GM18861 (cell line): ENCODE data around the gene CYP2F1.
"Not testable (repeated sequence)": the region's sequence is repeated elsewhere in the genome, so short reads cannot be mapped to it uniquely, and the experiment has no call there.

Experiments used
- ATAC-seq: cut with Tn5 transposase; IDR thresholded peaks from one replicate; pipeline ENCODE4 v1.9.1; 2021; ENCODE audit not compliant: unreplicated experiment

Gene CYP2F1

DNA sequence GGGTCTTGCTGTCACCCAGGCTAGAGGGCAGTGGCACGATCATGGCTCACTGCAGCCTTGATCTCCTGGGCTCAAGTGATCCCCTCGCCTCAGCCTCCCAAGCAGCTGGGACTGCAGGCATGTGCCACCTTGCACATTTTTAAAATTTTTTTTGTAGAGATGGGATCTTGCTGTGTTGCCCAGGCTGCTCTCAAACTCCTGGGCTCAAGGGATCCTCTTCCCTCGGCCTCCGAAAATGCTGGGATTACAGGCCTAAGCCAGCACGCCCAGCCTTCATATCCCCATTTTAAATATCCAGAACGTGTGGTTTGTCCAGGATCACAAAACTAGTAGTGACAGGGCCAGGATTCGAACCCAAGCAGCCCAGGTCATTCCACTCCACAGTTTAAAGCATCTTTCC is 13.1 kb downstream of the CYP2F1 start:
- ATAC-seq: not testable (repeated sequence)

DNA sequence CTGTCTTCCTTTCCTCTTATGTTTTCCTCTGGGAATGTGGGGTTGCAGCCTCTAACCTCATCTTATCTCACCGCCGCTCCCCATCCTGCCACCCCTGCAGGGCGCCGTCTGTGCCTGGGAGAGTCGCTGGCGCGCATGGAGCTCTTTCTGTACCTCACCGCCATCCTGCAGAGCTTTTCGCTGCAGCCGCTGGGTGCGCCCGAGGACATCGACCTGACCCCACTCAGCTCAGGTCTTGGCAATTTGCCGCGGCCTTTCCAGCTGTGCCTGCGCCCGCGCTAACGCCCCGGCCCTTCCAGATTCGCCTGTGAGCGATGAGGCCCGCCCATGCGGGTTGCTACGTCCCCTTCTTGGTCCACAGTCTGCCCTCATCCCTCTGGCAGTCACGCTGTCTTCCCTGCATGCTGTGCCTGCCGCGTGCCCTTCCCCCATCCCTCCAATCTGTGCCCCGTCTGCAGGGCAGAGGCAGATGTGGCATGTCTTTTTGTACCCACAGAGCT is 13.6 kb downstream of the CYP2F1 start:
- not testable (repeated sequence) for ATAC-seq

DNA sequence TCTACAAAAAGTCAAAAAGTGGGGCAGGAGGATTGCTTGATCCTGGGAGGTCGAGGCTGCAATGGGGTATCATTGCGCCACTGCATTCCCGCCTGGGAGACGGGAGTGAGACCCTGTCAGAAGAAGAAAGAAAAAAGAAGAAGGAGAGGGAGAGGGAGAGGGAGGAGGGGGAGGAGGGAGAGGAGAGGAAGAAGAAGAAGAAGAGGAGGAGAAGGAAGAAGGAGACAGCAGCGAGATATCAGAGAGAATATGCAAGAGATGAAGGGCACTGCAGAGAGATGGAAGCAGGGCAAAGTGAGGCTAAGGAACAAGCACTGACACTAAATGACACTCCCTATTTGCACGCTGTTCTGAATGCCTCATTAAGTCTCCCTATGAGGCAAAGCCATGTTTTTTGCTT is 14.5 kb downstream of the CYP2F1 start:
- no peak for ATAC-seq

DNA sequence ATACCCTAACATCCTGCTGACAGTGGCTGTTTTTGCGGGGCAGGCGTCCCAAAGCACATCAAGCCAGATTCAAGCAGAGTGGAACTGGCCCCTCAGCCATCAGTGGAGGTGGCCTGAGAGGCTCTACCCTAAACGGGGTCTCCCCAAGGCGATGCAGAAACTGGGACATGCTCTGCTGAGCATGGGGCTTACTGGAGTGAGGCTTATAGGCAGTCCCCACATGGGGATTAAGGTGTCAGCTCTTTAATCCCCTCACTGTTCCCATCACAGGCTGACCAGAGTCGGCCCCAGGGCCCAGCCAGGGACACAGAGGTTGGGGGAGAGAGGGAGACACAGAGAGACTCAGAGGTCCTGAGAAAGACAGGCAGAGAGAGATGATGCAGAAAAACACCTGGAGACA is 17.0 kb downstream of the CYP2F1 start:
- no peak for ATAC-seq

DNA sequence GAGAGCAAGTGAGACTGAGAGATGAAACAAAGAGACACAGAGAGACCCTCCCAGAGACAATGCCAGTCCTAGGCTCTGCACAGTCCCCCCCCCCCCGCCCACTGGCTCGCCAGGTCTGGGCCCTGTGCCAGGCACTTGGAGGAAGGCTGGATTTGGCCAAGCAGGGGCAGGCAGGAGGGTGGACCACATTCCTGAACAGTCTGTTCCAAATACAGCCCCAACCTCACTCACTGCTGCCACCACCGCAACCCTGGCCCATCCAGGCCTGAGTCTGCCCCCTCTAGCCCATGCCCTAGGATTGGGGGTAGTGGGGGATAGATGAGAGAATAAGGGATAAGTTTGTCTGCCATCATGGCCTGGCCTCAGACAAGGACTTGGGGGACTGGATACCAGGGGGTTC is 19.0 kb downstream of the CYP2F1 start:
- no peak for ATAC-seq

DNA sequence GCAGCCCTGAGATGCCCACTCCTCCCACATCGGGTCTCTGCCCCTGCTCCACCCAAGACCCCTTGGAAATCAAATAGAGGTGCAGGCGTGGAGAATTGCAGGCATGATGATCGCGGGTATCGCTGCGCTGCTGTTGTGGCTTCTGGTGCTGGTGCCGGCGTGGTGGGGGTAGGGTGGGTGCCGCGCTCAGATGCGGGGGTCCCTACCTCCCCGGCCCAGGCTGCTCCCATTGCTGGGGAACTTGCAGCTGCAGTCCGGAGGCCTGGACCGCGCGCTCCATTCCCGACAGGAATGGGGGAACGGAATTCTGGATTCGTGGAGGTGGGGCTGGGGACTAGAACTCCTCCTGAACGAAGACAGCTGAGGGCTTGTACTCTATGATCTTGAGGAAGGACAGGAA is 20.4 kb downstream of the CYP2F1 start:
- ATAC-seq: no peak

DNA sequence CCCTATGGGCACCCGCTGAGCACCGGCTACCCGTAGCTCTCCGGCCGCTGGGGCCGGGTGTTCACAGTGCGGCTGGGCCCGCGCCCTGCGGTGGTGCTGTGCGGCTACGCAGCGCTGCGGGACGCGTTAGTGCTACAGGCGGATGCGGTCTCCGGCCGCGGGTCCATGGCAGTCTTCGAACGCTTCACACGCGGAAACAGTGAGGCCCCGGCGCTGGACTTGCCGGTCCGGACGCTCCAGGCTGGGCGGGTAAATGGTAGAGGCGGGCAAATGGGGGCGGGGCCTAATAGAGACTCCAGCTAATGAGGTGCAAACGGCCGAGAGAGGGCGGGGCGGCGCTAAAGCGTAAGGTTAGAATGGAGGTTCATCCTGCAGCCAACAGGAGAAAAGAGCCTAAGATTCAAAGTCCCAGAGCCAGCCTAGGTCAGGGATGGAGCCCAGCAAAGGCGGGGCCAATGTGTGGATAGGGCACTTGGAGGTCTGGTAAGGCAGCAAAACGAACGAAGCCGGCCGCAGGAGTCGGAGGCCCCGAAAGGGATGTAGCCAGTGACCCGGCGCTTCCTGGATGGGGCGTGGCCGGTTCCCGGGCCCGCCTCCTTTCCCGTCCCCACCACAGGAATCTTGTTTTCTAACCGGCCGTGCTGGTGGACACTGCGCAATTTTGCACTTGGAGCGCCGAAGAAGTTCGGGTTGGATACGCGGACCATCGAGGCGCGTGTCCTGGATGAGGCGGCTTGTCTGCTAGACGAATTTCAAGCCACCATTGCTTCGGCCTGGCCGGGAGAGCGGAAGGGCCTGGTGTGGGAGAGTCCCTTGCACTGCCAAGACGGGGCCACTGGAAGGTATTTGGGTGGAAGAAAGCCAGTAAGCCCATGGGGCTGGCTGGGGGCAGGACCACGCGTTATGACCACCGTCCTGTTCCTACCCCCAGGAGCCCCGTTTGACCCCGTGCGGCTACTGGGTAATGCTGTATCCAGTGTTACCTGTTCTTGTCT is 21.5 kb downstream of the CYP2F1 start:
- ATAC-seq: not testable (repeated sequence)

DNA sequence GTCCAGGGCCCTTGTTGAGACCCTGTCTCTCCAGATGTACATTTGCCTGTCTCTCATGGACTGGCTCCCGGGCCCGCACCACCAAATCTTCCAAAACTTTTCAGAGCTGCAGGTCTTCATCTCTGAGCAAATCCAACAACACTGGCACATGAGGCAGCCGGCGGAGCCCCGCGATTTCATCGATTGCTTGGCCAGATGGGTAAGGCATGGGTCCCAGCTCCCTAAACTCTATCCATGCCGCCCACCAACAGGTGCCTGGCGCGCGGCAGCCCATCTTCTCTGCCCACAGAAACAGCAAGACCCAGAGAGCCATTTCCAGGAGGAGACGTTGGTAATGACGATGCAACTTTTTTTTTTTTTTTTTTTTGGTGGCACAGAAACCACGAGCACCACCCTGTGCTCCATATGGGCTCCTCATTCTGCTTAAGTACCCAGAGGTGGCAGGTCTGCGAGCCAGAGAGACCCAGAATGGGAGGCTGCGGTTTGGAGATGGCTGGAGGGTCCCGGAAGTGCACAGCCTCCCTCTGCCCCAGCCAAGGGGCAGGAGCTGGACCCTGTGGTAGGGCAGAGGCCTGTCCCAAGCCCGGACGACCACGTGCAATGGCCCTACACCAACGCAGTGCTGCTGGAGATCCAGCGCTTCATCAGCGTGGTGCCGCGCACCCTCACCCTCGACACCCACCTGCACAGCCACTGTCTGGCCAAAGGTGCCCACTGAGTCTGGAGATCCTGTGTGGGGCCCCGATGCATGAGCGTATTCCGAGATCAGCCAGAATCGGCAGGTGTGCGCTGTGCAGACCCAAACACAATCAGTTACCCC is 22.6 kb downstream of the CYP2F1 start:
- no peak for ATAC-seq

DNA sequence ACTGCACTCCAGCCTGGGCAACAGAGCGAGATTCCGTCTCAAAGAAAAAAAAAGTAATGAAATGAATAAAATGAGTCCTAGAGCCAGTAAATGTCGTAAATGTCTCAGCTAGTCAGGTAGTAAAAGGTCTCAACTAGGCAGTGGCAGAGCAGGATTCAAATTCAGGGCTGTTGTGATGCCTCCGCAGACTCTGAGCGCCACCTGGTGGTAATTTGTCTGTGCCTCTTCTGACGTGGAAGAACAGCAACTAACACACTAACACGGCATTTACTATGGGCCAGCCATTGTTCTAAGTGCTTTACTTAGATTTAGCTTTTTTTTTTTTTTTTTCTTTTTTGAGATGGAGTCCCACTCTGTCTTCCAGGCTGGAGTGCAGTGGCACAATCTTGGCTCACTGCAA is 30.2 kb downstream of the CYP2F1 start:
- no peak for ATAC-seq

DNA sequence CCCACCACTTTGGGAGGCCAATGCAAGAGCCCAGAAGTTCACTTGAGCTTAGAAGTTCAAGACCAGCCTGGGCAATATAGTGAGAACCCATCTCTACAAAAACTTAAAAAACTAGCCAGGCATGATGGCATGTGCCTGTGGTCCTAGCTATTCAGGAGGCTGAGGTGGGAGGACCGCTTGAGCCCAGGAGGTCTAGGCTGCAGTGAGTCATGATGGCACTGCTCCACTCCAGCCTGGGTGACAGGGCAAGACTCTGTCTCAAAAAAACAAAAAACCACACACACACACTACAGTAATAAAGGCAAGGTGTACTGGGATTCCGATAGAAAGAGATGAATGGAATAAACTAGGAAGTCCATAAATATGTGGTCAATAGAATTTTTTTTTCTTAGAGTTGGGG is 35.6 kb downstream of the CYP2F1 start:
- ATAC-seq: no peak

DNA sequence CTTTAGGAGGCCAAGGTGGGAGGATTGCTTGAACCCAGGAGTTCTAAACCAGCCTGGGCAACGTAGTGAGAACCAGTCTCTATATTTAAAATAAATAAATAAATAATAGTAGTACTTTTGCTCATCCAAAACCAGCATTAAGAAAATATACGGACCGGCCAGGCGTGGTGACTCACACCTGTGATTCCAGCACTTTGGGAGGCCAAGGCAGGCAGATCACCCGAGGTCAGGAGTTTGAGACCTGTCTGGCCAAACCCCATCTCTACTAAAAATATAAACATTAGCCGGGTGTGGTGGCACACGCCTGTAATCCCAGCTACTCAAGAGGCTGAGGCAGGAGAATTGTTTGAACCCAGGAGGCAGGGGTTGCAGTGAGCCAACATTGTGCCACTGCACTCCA is 36.8 kb downstream of the CYP2F1 start:
- not testable (repeated sequence) for ATAC-seq

DNA sequence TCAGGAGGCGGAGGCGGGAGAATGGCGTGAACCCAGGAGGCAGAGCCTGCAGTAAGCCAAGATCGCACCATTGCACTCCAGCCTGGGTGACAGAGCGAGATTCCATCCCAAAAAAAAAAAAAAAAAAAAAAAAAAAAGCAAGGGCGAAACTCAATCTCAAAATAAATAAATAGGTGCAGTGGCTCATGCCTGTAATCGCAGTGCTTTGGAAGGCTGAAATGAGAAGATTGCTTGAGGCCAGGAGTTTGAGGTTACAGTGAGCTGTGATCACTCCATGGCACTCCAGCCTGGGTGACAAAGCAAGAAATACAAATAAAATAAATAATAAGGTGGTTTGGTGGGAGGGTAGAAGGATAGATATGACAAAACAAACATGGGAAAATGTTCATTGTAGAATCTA is 39.8 kb downstream of the CYP2F1 start:
- ATAC-seq: no peak

DNA sequence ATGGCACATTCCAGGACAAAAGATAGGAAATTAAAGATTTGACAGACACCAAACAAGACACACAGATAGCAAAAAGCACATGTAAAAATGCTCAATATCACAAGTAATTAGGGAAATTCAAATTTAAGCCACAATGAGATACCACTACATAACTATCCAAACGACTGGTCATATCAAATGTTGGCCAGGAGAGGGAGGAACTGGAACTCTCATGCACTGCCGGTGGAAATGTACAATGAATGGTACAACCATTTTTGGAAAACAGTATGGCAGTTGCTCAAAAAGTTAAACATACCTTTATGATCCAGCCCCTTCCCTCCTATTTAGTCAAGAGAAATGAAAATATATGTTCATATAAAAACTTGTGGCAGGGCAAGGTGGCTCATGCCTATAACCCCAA is 42.0 kb downstream of the CYP2F1 start:
- ATAC-seq: no peak

DNA sequence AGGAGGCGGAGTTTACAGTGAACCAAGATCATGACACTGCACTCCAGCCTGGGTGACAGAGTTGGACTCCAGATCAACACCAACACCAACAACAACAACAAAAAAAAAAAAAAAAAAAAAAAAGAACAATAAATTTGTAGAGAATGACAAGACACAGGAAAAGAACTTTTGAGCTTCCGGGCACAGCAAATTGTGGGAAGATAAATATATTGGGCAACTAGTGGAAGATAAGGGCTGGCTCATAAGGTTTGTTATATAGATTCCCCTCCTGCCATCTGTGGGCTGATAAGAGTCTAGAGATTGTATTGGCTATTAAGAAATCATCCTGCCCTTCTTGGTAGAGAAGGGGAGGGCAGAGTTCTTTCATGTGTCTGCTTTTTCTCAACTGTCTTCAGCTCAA is 45.6 kb downstream of the CYP2F1 start:
- ATAC-seq: no peak

DNA sequence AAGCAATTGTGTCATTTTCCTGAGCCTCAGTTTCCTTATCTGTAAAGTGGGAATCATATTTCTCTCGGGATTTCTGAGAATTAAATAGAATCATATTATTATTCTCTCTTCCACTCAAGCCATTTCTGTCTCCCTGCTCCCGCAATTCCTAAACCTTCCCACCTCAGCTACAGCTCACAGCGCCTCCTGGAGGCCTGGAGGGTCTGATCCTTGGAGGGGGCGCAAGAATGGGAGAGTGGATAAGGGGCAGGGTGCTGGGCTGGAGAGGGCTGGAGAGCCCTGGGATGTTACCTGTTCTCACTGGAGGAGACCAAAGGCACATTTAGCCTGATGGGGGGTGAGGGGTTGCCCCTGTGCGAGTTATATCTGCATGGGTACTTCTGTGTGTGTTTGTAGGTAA is 47.7 kb downstream of the CYP2F1 start:
- ATAC-seq: no peak

DNA sequence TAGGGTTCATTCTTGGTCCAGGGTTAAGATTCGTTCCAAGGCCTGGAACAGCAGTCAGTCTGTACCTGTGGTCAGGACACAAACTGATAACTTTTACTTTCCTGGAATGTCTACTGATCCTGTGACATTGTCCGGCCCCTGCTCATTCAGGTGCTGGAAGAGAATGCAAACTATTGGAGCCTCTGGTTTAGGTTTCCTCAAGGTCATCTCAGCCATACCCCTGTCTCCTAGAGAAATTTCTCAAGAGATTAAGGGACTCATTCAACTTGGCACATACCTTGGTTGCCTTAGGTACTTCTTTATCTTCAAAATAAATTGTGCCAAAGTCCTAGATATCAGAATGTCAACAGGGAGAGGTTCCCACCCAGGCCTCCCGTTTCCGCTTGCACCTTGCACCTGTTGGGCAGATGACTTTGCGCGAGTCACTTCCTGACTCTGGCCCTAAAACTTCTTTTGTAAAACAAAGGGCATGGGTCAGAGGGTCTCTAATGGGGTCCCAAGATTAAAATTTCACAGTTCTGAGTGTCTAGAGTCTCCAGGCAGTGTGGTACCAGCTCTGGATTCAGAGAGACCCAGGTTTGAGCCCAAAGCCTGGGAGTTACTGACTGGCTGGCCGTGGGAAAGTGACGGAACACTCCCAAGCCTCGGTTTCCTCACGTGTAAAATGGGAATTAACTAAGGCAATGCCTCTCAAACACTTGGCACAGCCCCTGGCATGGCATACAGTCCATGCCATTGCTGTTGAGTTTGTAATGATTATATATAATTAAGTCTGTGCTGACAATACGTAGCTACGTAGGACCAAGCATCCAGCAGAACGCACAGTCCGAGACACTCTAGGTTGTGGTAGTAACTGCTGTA is 52.9 kb downstream of the CYP2F1 start:
- no peak for ATAC-seq

DNA sequence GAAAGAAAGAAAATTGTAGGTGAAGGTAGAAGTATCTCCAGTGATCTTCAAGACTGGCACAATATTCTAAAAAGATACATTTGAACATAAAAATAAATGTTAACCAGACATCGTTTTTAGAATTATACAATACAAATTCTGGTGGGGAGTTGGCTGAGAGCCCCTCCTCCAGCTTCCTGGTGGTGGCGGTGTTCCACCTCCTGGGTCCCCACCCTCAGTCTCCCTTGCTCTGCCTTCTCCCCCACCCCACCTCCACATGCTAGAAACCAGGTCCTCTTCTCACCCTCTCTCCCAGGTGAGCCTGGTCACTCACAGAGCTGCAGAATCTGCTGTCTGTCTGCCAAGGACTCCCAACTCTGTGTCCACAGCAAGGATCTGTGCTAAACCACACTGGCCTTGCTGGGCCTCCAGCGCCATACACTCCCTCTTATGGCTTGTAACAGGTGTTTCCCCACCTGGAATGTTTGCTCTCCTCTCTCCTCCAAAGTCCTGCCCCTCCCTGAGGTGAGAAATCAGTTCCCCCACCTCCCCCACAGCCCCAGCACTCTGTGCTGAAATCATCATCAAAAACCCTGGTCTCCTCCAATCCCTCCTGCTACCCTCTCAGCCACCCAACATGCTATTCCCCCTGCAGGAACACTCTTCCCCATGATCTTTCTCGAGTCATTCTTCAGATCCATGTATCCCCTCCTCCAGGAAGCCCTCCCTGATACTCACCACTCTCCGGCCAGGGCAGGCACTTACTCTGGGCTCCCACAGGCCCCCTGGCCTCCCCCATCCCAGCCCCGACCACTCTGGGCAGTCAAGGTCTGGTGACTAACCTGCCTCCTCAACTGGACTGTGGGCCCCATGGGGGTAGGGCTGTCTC is 58.3 kb downstream of the CYP2F1 start:
- ATAC-seq: no peak

DNA sequence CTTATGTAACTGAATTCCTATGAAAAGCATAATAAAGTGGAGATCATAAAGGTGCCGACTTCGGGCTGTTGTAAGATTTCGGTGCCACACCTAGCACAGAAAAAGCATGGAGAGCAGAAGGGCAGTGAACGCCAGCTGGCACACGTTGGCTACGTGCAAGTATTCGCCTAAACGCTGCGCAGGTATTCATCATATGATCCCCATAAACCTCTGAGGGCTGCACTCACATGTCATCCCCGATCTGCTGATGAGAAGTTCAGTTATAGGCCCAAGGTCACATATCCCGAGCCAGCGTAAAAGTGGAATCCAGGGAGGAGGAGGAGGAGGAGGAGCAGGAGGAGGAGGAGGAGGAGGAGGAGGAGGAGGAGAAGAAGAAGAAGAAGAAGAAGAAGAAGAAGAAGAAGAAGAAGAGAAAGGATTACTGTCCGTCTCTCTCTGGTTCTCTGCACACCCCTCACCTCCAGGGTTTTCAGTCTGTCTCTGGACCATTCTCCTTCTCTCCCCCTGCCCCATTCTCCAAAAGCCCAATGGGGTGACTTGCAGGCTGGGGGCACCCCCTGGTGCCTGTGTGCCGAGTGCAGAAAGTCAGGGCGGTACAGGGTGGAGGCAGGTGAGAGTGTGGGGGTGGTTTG is 60.2 kb downstream of the CYP2F1 start:
- no peak for ATAC-seq
